HCT116 (cell line): Measurements from ENCODE around the gene ANKRD29. TPM values are rescaled to one million over a fixed set of nuclear protein-coding genes. Genes with fewer than 3 reads are reported as not detected.

Experiments
- ATAC-seq: fragments of 200-7000 bp; cut with Tn5 transposase; 2 replicates; pipeline ENCODE4 v1.9.1; 2020; ENCODE audit warnings: mild to moderate bottlenecking, moderate library complexity
- BruUV-seq: library from RNA; stranded (reverse); fragments of 400-500 nt; replicated peaks from 2 replicates; lab custom pipeline; 2021; lab: Mats Ljungman, UMichigan
- CTCF ChIA-PET: fragments of 300-600 bp; sonication (Branson Sonifier 250); formaldehyde crosslinking; loops from one replicate; lab custom pipeline; 2021; ENCODE audit warnings: antibody characterized with exemption; lab: Charles Lee
- POLR2A ChIA-PET: fragments of 300-600, 350-600 bp; sonication (Branson Sonifier 250); formaldehyde crosslinking; loops from one replicate; lab custom pipeline; 2021; ENCODE audit warnings: antibody characterized with exemption; lab: Charles Lee
- RAD21 ChIA-PET, 2 experiments: fragments of 300-600 bp; sonication (Branson Sonifier 250); formaldehyde crosslinking; loops; one replicate each; lab custom pipeline; 2023; ENCODE audit warnings: low total read pairs in 2 of 2; ENCODE audit not compliant: uncharacterized antibody in 2 of 2, unreplicated experiment in 2 of 2, low non-redundant PET in 1 of 2; lab: Charles Lee
- DNase-seq: peaks from one replicate; pipeline ENCODE4 v3.0.0-alpha.2; 2010; ENCODE audit warnings: low read depth, low spot score
- H2AFZ ChIP-seq: fragments of 200-600 bp; shearing (Covaris generic), sonication (generic); 2 replicates; pipeline ENCODE4 v1.6.1; 2017; ENCODE audit warnings: low read depth, mixed run types, mixed read lengths, antibody characterized with exemption, low read length; ENCODE audit not compliant: poor library complexity, severe bottlenecking
- H3K27ac ChIP-seq: 2 replicates; pipeline ENCODE4 v1.5.1; 2012; ENCODE audit warnings: low read depth, low read length
- H3K27me3 ChIP-seq: fragments of 200-600 bp; sonication (generic); 2 replicates; pipeline ENCODE4 v1.6.1; 2016; ENCODE audit warnings: mixed run types, low read length, mixed read lengths; ENCODE audit not compliant: insufficient read depth
- H3K36me3 ChIP-seq, 2 experiments: fragments of 200-500 bp in 1 of 2; fragments of 200-600 bp in 1 of 2; sonication (Bioruptor generic) in 1 of 2; sonication (generic) in 1 of 2; 2 replicates each; pipeline versions ENCODE4 v1.5.1 to v1.6.1; 2014 to 2016; ENCODE audit warnings: low read length in 2 of 2, inconsistent platforms in 1 of 2, mixed read lengths in 1 of 2, mixed run types in 1 of 2; ENCODE audit not compliant: insufficient read depth in 2 of 2, control insufficient read depth in 1 of 2
- H3K4me1 ChIP-seq, 2 experiments: fragments of 200-600 bp in 1 of 2; sonication (generic) in 1 of 2; 2 replicates each; pipeline versions ENCODE4 v1.5.1 to v1.6.1; 2012 to 2017; ENCODE audit warnings: low read length in 2 of 2, inconsistent platforms in 1 of 2, mild to moderate bottlenecking in 1 of 2, mixed read lengths in 1 of 2, mixed run types in 1 of 2, moderate library complexity in 1 of 2; ENCODE audit not compliant: insufficient read depth in 2 of 2, control insufficient read depth in 1 of 2
- H3K4me2 ChIP-seq: fragments of 200-600 bp; sonication (generic); 2 replicates; pipeline ENCODE4 v1.6.1; 2017; ENCODE audit warnings: mixed run types, low read length, mixed read lengths
- H3K4me3 ChIP-seq, 2 experiments: fragments of 200-600 bp in 1 of 2; sonication (generic) in 1 of 2; replicated peaks in 1 of 2; 2 replicates each; pipeline ENCODE4 v1.5.1; 2011 to 2016; ENCODE audit warnings: low read length in 2 of 2, control low read depth in 1 of 2, low read depth in 1 of 2, mild to moderate bottlenecking in 1 of 2, mixed read lengths in 1 of 2, mixed run types in 1 of 2
- H3K79me2 ChIP-seq: fragments of 200-600 bp; sonication (generic); 2 replicates; pipeline ENCODE4 v1.6.1; 2017; ENCODE audit warnings: mild to moderate bottlenecking, mixed run types, low read length, moderate library complexity, mixed read lengths; ENCODE audit not compliant: insufficient read depth
- H3K9ac ChIP-seq: fragments of 200-600 bp; sonication (generic); 2 replicates; pipeline ENCODE4 v1.6.1; 2016; ENCODE audit warnings: low read length, mixed read lengths
- H3K9me2 ChIP-seq: fragments of 200-600 bp; sonication (generic), shearing (Covaris generic); 2 replicates; pipeline ENCODE4 v1.6.1; 2017; ENCODE audit warnings: mixed run types, mild to moderate bottlenecking, moderate library complexity; ENCODE audit not compliant: insufficient read depth
- H3K9me3 ChIP-seq, 2 experiments: fragments of 200-500 bp in 1 of 2; fragments of 200-600 bp in 1 of 2; sonication (Bioruptor generic) in 1 of 2; sonication (generic) in 1 of 2; 2 replicates each; pipeline ENCODE4 v1.6.1; 2014 to 2017; ENCODE audit warnings: low read length in 2 of 2, mixed read lengths in 2 of 2, inconsistent platforms in 1 of 2, low read depth in 1 of 2, mild to moderate bottlenecking in 1 of 2, mixed run types in 1 of 2, moderate library complexity in 1 of 2; ENCODE audit not compliant: control insufficient read depth in 1 of 2, insufficient read depth in 1 of 2
- H4K20me1 ChIP-seq: fragments of 200-600 bp; sonication (generic), shearing (Covaris generic); 2 replicates; pipeline ENCODE4 v1.6.1; 2017; ENCODE audit warnings: mixed run types, mild to moderate bottlenecking, moderate library complexity; ENCODE audit not compliant: insufficient read depth
- CEBPB ChIP-seq: IDR thresholded peaks from 2 replicates; pipeline ENCODE4 v1.6.1; 2012; ENCODE audit warnings: low read depth
- EGR1 ChIP-seq: IDR thresholded peaks from 2 replicates; pipeline ENCODE4 v1.6.1; 2012; ENCODE audit warnings: low read depth
- ELF1 ChIP-seq: IDR thresholded peaks from 2 replicates; pipeline ENCODE4 v1.6.1; 2012; ENCODE audit warnings: low read depth, borderline replicate concordance
- EZH2 ChIP-seq: fragments of 200-600 bp; sonication (generic); IDR thresholded peaks from 2 replicates; pipeline ENCODE4 v1.6.1; 2017; ENCODE audit warnings: antibody characterized with exemption, mixed run types
- EZH2phosphoT487 ChIP-seq: fragments of 200-600 bp; IDR thresholded peaks from 2 replicates; pipeline ENCODE4 v1.6.1; 2018; ENCODE audit warnings: antibody characterized with exemption, borderline replicate concordance
- JUND ChIP-seq: IDR thresholded peaks from 2 replicates; pipeline ENCODE4 v1.6.1; 2012
- POLR2A ChIP-seq: IDR thresholded peaks from 2 replicates; pipeline ENCODE4 v1.7.0; 2011; ENCODE audit warnings: borderline replicate concordance; ENCODE audit not compliant: insufficient read depth, insufficient read length; ENCODE audit errors: extremely low read depth
- TCF7L2 ChIP-seq: IDR thresholded peaks from 2 replicates; pipeline ENCODE4 v1.7.0; 2011; ENCODE audit warnings: borderline replicate concordance, inconsistent platforms; ENCODE audit not compliant: insufficient read depth, insufficient read length; ENCODE audit errors: extremely low read depth
- YY1 ChIP-seq: IDR thresholded peaks from 2 replicates; pipeline ENCODE4 v1.6.1; 2011; ENCODE audit warnings: low read length, low read depth, moderate library complexity, mild to moderate bottlenecking; ENCODE audit not compliant: insufficient replicate concordance; ENCODE audit errors: extremely low read depth
- intact Hi-C: fragments of 100-400 bp; cut with micrococcal nuclease; formaldehyde crosslinking; loops from 2 replicates; pipeline ENCODE4 v1.10.0; 2022
- total RNA-seq: library from RNA; stranded (reverse); gene quantifications from one replicate; pipeline ENCODE4 v1.2.1, GENCODE V29; 2021; ENCODE audit not compliant: unreplicated experiment
- TF ChIP-seq, protein P1 (sequence below), 3 experiments: fragments of 200-600 bp in 1 of 3; sonication (generic) in 1 of 3; IDR thresholded peaks in 2 of 3; conservative IDR thresholded peaks in 1 of 3; 2 replicates each; pipeline ENCODE4 v1.5.1; 2012 to 2017; ENCODE audit warnings: low read depth in 2 of 3, low read length in 2 of 3, antibody characterized with exemption in 1 of 3, borderline replicate concordance in 1 of 3, control low read depth in 1 of 3, mild to moderate bottlenecking in 1 of 3, mixed read lengths in 1 of 3, mixed run types in 1 of 3, moderate library complexity in 1 of 3; ENCODE audit not compliant: insufficient read depth in 1 of 3
- TF ChIP-seq, protein P2 (sequence below): IDR thresholded peaks from 2 replicates; pipeline ENCODE4 v1.6.1; 2011; ENCODE audit warnings: mild to moderate bottlenecking, low read length, moderate library complexity; ENCODE audit not compliant: insufficient replicate concordance; ENCODE audit errors: extremely low read depth
- TF ChIP-seq, protein P3 (sequence below): IDR thresholded peaks from 2 replicates; pipeline ENCODE4 v1.6.1; 2012; ENCODE audit warnings: low read depth
- TF ChIP-seq, protein P4 (sequence below): IDR thresholded peaks from 2 replicates; pipeline ENCODE4 v1.6.1; 2012
- TF ChIP-seq, protein P5 (sequence below): IDR thresholded peaks from 2 replicates; pipeline ENCODE4 v1.6.1; 2012

Gene ANKRD29
- total RNA-seq, 1 experiment from 2014 or later: 8.8 TPM

DNA sequence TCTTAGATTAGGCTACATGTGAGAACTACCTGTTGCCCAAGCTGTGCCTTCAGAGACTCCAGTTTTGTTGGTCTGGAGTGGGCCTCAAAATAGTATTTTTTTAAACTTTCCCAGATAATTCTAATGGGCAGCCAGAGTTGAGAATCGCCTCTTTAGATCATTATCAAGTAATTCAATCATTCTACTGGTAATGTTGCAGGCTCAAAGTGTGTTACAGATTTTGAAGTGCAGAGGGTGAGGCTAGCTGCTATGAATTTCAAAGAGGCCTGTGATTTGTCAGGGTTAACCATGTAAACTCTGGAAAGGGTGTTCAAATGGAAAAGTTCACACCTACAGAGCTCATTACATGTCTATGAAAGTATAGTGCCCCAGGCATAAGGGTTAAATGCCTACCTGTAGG is 30.1 kb downstream of the ANKRD29 start:
- BruUV-seq: no TSS peak
- no peaks in the 10 kb centered on the region for H3K9me2 ChIP-seq
- no peak for TF ChIP-seq YY1
- TF ChIP-seq, protein P1, sequence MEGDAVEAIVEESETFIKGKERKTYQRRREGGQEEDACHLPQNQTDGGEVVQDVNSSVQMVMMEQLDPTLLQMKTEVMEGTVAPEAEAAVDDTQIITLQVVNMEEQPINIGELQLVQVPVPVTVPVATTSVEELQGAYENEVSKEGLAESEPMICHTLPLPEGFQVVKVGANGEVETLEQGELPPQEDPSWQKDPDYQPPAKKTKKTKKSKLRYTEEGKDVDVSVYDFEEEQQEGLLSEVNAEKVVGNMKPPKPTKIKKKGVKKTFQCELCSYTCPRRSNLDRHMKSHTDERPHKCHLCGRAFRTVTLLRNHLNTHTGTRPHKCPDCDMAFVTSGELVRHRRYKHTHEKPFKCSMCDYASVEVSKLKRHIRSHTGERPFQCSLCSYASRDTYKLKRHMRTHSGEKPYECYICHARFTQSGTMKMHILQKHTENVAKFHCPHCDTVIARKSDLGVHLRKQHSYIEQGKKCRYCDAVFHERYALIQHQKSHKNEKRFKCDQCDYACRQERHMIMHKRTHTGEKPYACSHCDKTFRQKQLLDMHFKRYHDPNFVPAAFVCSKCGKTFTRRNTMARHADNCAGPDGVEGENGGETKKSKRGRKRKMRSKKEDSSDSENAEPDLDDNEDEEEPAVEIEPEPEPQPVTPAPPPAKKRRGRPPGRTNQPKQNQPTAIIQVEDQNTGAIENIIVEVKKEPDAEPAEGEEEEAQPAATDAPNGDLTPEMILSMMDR (IDR thresholded peaks at IDR 0.05 in 2 of 3, conservative IDR thresholded peaks at IDR 0.05 in 1 of 3; ENCODE audit: borderline replicate concordance in 1 of 3, insufficient read depth in 1 of 3, low read depth in 2 of 3, low read length in 2 of 3): no peak
- TF ChIP-seq, protein P2, sequence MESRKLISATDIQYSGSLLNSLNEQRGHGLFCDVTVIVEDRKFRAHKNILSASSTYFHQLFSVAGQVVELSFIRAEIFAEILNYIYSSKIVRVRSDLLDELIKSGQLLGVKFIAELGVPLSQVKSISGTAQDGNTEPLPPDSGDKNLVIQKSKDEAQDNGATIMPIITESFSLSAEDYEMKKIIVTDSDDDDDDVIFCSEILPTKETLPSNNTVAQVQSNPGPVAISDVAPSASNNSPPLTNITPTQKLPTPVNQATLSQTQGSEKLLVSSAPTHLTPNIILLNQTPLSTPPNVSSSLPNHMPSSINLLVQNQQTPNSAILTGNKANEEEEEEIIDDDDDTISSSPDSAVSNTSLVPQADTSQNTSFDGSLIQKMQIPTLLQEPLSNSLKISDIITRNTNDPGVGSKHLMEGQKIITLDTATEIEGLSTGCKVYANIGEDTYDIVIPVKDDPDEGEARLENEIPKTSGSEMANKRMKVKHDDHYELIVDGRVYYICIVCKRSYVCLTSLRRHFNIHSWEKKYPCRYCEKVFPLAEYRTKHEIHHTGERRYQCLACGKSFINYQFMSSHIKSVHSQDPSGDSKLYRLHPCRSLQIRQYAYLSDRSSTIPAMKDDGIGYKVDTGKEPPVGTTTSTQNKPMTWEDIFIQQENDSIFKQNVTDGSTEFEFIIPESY: no peak
- no peak for TF ChIP-seq ELF1
- TF ChIP-seq JUND: no peak
- no peak for TF ChIP-seq POLR2A
- TF ChIP-seq, protein P3, sequence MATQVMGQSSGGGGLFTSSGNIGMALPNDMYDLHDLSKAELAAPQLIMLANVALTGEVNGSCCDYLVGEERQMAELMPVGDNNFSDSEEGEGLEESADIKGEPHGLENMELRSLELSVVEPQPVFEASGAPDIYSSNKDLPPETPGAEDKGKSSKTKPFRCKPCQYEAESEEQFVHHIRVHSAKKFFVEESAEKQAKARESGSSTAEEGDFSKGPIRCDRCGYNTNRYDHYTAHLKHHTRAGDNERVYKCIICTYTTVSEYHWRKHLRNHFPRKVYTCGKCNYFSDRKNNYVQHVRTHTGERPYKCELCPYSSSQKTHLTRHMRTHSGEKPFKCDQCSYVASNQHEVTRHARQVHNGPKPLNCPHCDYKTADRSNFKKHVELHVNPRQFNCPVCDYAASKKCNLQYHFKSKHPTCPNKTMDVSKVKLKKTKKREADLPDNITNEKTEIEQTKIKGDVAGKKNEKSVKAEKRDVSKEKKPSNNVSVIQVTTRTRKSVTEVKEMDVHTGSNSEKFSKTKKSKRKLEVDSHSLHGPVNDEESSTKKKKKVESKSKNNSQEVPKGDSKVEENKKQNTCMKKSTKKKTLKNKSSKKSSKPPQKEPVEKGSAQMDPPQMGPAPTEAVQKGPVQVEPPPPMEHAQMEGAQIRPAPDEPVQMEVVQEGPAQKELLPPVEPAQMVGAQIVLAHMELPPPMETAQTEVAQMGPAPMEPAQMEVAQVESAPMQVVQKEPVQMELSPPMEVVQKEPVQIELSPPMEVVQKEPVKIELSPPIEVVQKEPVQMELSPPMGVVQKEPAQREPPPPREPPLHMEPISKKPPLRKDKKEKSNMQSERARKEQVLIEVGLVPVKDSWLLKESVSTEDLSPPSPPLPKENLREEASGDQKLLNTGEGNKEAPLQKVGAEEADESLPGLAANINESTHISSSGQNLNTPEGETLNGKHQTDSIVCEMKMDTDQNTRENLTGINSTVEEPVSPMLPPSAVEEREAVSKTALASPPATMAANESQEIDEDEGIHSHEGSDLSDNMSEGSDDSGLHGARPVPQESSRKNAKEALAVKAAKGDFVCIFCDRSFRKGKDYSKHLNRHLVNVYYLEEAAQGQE: no peak
- TF ChIP-seq, protein P4, sequence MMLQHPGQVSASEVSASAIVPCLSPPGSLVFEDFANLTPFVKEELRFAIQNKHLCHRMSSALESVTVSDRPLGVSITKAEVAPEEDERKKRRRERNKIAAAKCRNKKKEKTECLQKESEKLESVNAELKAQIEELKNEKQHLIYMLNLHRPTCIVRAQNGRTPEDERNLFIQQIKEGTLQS: no peak
- TF ChIP-seq, protein P5, sequence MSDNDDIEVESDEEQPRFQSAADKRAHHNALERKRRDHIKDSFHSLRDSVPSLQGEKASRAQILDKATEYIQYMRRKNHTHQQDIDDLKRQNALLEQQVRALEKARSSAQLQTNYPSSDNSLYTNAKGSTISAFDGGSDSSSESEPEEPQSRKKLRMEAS: no peak
- TF ChIP-seq EZH2: no peak
- TF ChIP-seq TCF7L2: no peak
- TF ChIP-seq CEBPB: no peak
- TF ChIP-seq EZH2phosphoT487: no peak
- no peak for TF ChIP-seq EGR1
- H2AFZ ChIP-seq: no peak overlapping the region
- H3K36me3 ChIP-seq: no peaks in the 10 kb centered on the region
- CTCF ChIA-PET: interaction anchor here (13.0 kb wide), 1 partner anchor 71 kb away, joined by 178 read pairs; no protein-coding TSS in a partner anchor
- H3K27ac ChIP-seq: no peak overlapping the region
- ATAC-seq: no peak
- H3K9me3 ChIP-seq: no peaks in the 10 kb centered on the region
- no peak overlapping the region for H3K4me2 ChIP-seq
- intact Hi-C loops: no loop called here
- H3K79me2 ChIP-seq: no peaks in the 10 kb centered on the region
- RAD21 ChIA-PET: no interaction called here
- no peak overlapping the region for H3K4me3 ChIP-seq
- POLR2A ChIA-PET: no interaction called here
- no peaks in the 10 kb centered on the region for H4K20me1 ChIP-seq
- no peaks in the 10 kb centered on the region for H3K27me3 ChIP-seq
- peaks cover 47% of the 10 kb centered on the region in 2 experiments for H3K4me1 ChIP-seq
- DNase-seq: no peak
- no peak overlapping the region for H3K9ac ChIP-seq
